BJ (cell line): ENCODE measurements around the gene HS3ST5. TPM values are rescaled to one million over a fixed set of nuclear protein-coding genes. Genes with fewer than 3 reads are reported as not detected.

ENCODE experiments used
- CTCF ChIA-PET: fragments of 350-600 bp; formaldehyde crosslinking; extraction: SDS; loops from one replicate; lab custom pipeline; 2021; ENCODE audit warnings: antibody characterized with exemption, inconsistent platforms; lab: Yijun Ruan, JAX
- POLR2A ChIA-PET: fragments of 300-600 bp; sonication (Branson Sonifier 250); formaldehyde crosslinking; extraction: SDS; loops from one replicate; lab custom pipeline; 2021; ENCODE audit warnings: antibody characterized with exemption; lab: Charles Lee
- DNase-seq: peaks from one replicate; pipeline ENCODE4 v3.0.0-alpha.2; 2011; ENCODE audit warnings: low read depth
- H3K27me3 ChIP-seq: 2 replicates; pipeline ENCODE4 v1.6.0; 2011; ENCODE audit warnings: low read length; ENCODE audit not compliant: control insufficient read depth, insufficient read depth
- H3K36me3 ChIP-seq: 2 replicates; pipeline ENCODE4 v1.5.1; 2011; ENCODE audit warnings: low read length; ENCODE audit not compliant: control insufficient read depth, insufficient read depth
- H3K4me3 ChIP-seq: 2 replicates; pipeline ENCODE4 v1.5.1; 2011; ENCODE audit warnings: low read depth, mild to moderate bottlenecking, control low read depth, low read length
- CTCF ChIP-seq: IDR thresholded peaks from 2 replicates; pipeline ENCODE4 v1.5.1; 2011; ENCODE audit warnings: low read depth, mild to moderate bottlenecking, control low read depth, inconsistent platforms, low read length, moderate library complexity; ENCODE audit not compliant: insufficient read depth
- polyA plus RNA-seq: library from polyadenylated mRNA; depleted of rRNA; stranded (reverse); fragments of >200 nt; gene quantifications from 2 replicates; pipeline ENCODE4 v1.2.3, GENCODE V29; 2011

HS3ST5 gene
- polyA plus RNA-seq, 1 experiment: not detected

- H3K27me3 ChIP-seq: no peaks in the 10 kb centered on the region
- no peak for TF ChIP-seq CTCF
- ChIA-PET POLR2A (interaction anchor here (0.7 kb wide), 1 partner anchor 236 kb away, joined by 5 read pairs; no protein-coding TSS in a partner anchor), CTCF (interaction anchor here (1.0 kb wide), 1 partner anchor 11 kb away, joined by 4 read pairs; no protein-coding TSS in a partner anchor)
- DNase-seq: no peak
- H3K36me3 ChIP-seq: no peaks in the 10 kb centered on the region
- H3K4me3 ChIP-seq: no peak overlapping the region
Observed at GRCh38 chr6:114195631-114196403, 147.0 kb downstream of the HS3ST5 start.

GRCh38 chr6:114195027-114195365, 147.8 kb downstream of the HS3ST5 start:
- DNase-seq: no peak
- TF ChIP-seq CTCF: no peak
- H3K4me3 ChIP-seq: no peak overlapping the region
- H3K36me3 ChIP-seq: no peaks in the 10 kb centered on the region
- CTCF ChIA-PET: interaction anchor here (0.6 kb wide), 1 partner anchor 426 kb away, joined by 3 read pairs; no protein-coding TSS in a partner anchor
- POLR2A ChIA-PET: no interaction called here
- H3K27me3 ChIP-seq: no peaks in the 10 kb centered on the region

GRCh38 chr6:114194362-114195026, 148.3 kb downstream of the HS3ST5 start:
- Histone ChIP-seq H3K4me3 (no peak overlapping the region), H3K27me3 (no peaks in the 10 kb centered on the region), H3K36me3 (no peaks in the 10 kb centered on the region)
- TF ChIP-seq CTCF: no peak
- POLR2A ChIA-PET: no interaction called here
- CTCF ChIA-PET: interaction anchor here (0.6 kb wide), 1 partner anchor 426 kb away, joined by 3 read pairs; no protein-coding TSS in a partner anchor
- no peak for DNase-seq

DNA sequence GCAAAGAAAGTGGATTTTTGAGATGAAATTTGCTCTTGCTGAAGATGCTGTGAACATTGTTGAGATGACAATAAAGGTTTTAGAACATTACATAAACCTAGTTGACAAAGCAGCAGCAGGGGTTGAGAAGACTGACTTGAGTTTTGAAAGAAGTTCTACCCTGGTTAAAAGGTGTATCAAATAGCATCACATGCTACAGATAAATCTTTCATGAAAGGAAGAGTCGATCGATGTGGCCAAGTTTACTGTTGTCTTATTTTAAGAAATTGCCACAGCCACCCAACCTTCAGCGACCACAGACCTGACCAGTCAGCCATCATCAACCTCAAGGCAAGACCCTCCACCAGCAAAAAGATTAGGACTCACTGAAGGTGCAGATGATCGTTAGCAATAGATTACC, 155.3 kb downstream of the HS3ST5 start:
- TF ChIP-seq CTCF: no peak
- ChIA-PET CTCF (no interaction called here), POLR2A (no interaction called here)
- no peak for DNase-seq
- Histone ChIP-seq H3K36me3 (no peaks in the 10 kb centered on the region), H3K27me3 (no peaks in the 10 kb centered on the region), H3K4me3 (no peak overlapping the region)

GRCh38 chr6:114181664-114182063, 161.2 kb downstream of the HS3ST5 start:
- no peak for TF ChIP-seq CTCF
- Histone ChIP-seq H3K4me3 (no peak overlapping the region), H3K27me3 (no peaks in the 10 kb centered on the region), H3K36me3 (no peaks in the 10 kb centered on the region)
- ChIA-PET CTCF (no interaction called here), POLR2A (no interaction called here)
- no peak for DNase-seq
